BE2C (cell line): Measurements from ENCODE around the gene ARID5B.

Experiments used
- DNase-seq: peaks from one replicate; pipeline ENCODE4 v3.0.0-alpha.2; 2020
- H3K27me3 ChIP-seq: fragments of 250-450 bp; sonication (Bioruptor Pico); 2 replicates; pipeline ENCODE4 v1.5.1; 2020; ENCODE audit warnings: mild to moderate bottlenecking
- H3K36me3 ChIP-seq: fragments of 250-450 bp; sonication (Bioruptor Pico); 2 replicates; pipeline ENCODE4 v1.5.1; 2020; ENCODE audit warnings: mild to moderate bottlenecking
- H3K4me1 ChIP-seq: fragments of 250-450 bp; sonication (Bioruptor Pico); 2 replicates; pipeline ENCODE4 v1.5.1; 2020
- H3K4me3 ChIP-seq: 2 replicates; pipeline ENCODE4 v1.5.1; 2011; ENCODE audit warnings: low read depth, low read length
- H3K9me3 ChIP-seq: fragments of 250-450 bp; sonication (Bioruptor Pico); 2 replicates; pipeline ENCODE4 v1.5.1; 2020
- TF ChIP-seq, protein P1 (sequence below): IDR thresholded peaks from 2 replicates; pipeline ENCODE4 v1.5.1; 2012; ENCODE audit warnings: mild to moderate bottlenecking, low read depth, low read length

ARID5B gene

GRCh38 chr10:62130948-62131347 is 229.4 kb downstream of the ARID5B start:
- H3K36me3 ChIP-seq = no peaks in the 10 kb centered on the region
- TF ChIP-seq, protein P1, sequence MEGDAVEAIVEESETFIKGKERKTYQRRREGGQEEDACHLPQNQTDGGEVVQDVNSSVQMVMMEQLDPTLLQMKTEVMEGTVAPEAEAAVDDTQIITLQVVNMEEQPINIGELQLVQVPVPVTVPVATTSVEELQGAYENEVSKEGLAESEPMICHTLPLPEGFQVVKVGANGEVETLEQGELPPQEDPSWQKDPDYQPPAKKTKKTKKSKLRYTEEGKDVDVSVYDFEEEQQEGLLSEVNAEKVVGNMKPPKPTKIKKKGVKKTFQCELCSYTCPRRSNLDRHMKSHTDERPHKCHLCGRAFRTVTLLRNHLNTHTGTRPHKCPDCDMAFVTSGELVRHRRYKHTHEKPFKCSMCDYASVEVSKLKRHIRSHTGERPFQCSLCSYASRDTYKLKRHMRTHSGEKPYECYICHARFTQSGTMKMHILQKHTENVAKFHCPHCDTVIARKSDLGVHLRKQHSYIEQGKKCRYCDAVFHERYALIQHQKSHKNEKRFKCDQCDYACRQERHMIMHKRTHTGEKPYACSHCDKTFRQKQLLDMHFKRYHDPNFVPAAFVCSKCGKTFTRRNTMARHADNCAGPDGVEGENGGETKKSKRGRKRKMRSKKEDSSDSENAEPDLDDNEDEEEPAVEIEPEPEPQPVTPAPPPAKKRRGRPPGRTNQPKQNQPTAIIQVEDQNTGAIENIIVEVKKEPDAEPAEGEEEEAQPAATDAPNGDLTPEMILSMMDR = no peak

GRCh38 chr10:62131724-62132123 is 230.2 kb downstream of the ARID5B start:
- DNase-seq = no peak
- H3K4me1 ChIP-seq = no peaks in the 10 kb centered on the region
- H3K9me3 ChIP-seq = no peaks in the 10 kb centered on the region
- H3K4me3 ChIP-seq = no peak overlapping the region
- no peaks in the 10 kb centered on the region for H3K36me3 ChIP-seq
- TF ChIP-seq, protein P1 = no peak
- no peaks in the 10 kb centered on the region for H3K27me3 ChIP-seq

More at GRCh38 chr10:62130948-62131347, 229.4 kb downstream of the ARID5B start:
- Histone ChIP-seq H3K4me3 (no peak overlapping the region), H3K9me3 (no peaks in the 10 kb centered on the region), H3K4me1 (no peaks in the 10 kb centered on the region), H3K27me3 (no peaks in the 10 kb centered on the region)
- no peak for DNase-seq

GRCh38 chr10:62133618-62134017 is 232.1 kb downstream of the ARID5B start:
- TF ChIP-seq, protein P1 = no peak
- Histone ChIP-seq H3K27me3 (no peaks in the 10 kb centered on the region), H3K36me3 (no peaks in the 10 kb centered on the region), H3K4me1 (no peaks in the 10 kb centered on the region), H3K4me3 (no peak overlapping the region), H3K9me3 (no peaks in the 10 kb centered on the region)
- no peak for DNase-seq

DNA sequence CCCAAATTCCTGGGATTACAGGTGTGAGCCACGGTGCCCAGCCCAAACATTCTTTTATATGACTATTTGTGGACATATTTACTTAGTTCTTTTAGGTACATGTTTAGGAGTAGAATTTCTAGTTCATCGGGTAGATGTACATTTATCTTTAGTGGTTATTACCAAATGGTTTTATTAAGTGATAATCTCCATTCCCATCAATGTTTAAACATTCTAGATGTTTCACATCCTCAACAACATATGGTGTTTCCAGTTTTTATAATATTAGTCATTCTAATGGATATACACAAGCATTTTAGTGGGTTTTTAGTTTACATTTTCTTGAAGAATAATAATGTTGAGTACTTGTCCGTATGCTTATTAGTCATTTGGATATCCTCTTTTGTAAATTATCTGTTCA is 235.4 kb downstream of the ARID5B start:
- Histone ChIP-seq H3K27me3 (no peaks in the 10 kb centered on the region), H3K4me3 (no peak overlapping the region), H3K4me1 (no peaks in the 10 kb centered on the region), H3K36me3 (no peaks in the 10 kb centered on the region), H3K9me3 (no peaks in the 10 kb centered on the region)
- TF ChIP-seq, protein P1 = no peak
- no peak for DNase-seq
